ENCODE data around the gene KLK7. TPM values are rescaled to one million over a fixed set of nuclear protein-coding genes. Genes with fewer than 3 reads are reported as not detected.
"Not testable (repeated sequence)": the region's sequence is repeated elsewhere in the genome, so short reads cannot be mapped to it uniquely, and the experiment has no call there.

KLK7 gene
- polyA plus RNA-seq, 1 of the 3 experiments (the other 2 are of a cell fraction): not detected

DNA sequence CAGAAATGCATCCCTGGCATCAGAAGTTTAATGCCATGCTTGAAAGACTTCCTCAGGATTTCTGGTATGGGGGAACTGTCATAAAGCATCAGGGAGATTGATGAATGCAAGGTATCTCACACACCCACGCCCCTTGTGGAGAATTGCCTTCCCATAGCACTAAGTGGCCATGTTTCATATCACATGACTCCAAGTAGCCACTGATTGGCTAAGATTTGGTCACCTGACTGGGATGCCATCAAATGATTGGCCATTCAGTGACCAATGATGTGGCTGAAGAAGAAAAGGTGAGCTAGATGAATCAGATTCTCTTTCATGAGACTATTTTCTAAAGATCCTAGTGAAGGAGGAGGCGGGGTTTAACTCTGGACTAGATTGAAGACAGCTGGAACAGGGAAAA lies 10.4 kb upstream of the KLK7 start:
- Histone ChIP-seq H3K79me2 (ENCODE audit: insufficient read depth) (no peaks in the 10 kb centered on the region), H3K4me1 (ENCODE audit: control insufficient read depth in 1 of 2, insufficient read depth in 2 of 2, low read depth in 1 of 2, low read length in 1 of 2) (no peaks in the 10 kb centered on the region), H3K4me3 (ENCODE audit: low read depth in 2 of 2, low read length in 1 of 2) (no peak overlapping the region), H3K9ac (no peak overlapping the region), H3K9me3 (no peaks in the 10 kb centered on the region), H3K27ac (ENCODE audit: low read depth in 2 of 2, low read length in 1 of 2) (no peak overlapping the region), H3K4me2 (no peak overlapping the region), H4K20me1 (ENCODE audit: insufficient read depth) (no peaks in the 10 kb centered on the region), H3F3A (replicated peaks; ENCODE audit: insufficient read depth) (no peaks in the 10 kb centered on the region), H2AFZ (ENCODE audit: low read depth) (peak overlapping the region; percentile 41; the same call in 1 of the 2 replicates), H3K36me3 (replicated peaks in 1 of 2; ENCODE audit: control insufficient read depth in 1 of 2, insufficient read depth in 2 of 2, low read length in 1 of 2) (no peaks in the 10 kb centered on the region), H3K27me3 (ENCODE audit: insufficient read depth) (peaks cover 12% of the 10 kb centered on the region; the same call in 1 of the 2 replicates), H3K9me2 (no peaks in the 10 kb centered on the region)
- WGBS (ENCODE audit: low lambda C conversion rate): 15% methylated on average over 2 of the region's 2 CpGs
- TF ChIP-seq YY1 (IDR thresholded peaks at IDR 0.05; ENCODE audit: low read depth) (0 out of 2 replicates have a peak, but pooled peaks have one; percentile 34), MXI1 (IDR thresholded peaks at IDR 0.05; ENCODE audit: low read depth, low read length) (no peak), SMC3 (IDR thresholded peaks at IDR 0.05; ENCODE audit: low read depth, low read length) (no peak), MEF2A (IDR thresholded peaks at IDR 0.05; ENCODE audit: borderline replicate concordance, low read depth) (no peak), POLR2AphosphoS5 (IDR thresholded peaks at IDR 0.05; ENCODE audit: low read depth, low read length) (no peak), RAD21 (IDR thresholded peaks at IDR 0.05; ENCODE audit: low read length) (no peak)
- TF ChIP-seq, protein P1, sequence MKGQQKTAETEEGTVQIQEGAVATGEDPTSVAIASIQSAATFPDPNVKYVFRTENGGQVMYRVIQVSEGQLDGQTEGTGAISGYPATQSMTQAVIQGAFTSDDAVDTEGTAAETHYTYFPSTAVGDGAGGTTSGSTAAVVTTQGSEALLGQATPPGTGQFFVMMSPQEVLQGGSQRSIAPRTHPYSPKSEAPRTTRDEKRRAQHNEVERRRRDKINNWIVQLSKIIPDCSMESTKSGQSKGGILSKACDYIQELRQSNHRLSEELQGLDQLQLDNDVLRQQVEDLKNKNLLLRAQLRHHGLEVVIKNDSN (IDR thresholded peaks at IDR 0.05; ENCODE audit: borderline replicate concordance, low read depth): peak; percentile 75; the same call in 1 of the 2 replicates
- TF ChIP-seq, protein P2, sequence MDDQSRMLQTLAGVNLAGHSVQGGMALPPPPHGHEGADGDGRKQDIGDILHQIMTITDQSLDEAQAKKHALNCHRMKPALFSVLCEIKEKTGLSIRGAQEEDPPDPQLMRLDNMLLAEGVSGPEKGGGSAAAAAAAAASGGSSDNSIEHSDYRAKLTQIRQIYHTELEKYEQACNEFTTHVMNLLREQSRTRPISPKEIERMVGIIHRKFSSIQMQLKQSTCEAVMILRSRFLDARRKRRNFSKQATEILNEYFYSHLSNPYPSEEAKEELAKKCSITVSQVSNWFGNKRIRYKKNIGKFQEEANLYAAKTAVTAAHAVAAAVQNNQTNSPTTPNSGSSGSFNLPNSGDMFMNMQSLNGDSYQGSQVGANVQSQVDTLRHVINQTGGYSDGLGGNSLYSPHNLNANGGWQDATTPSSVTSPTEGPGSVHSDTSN (IDR thresholded peaks at IDR 0.05): no peak
- CTCF ChIA-PET: interaction anchor here (1.3 to 2.4 kb wide), 2 partner anchors 23 to 27 kb away, joined by 5 to 7 read pairs; no protein-coding TSS in a partner anchor
- POLR2A ChIA-PET: no interaction called here
- DNase-seq: no peak

DNA sequence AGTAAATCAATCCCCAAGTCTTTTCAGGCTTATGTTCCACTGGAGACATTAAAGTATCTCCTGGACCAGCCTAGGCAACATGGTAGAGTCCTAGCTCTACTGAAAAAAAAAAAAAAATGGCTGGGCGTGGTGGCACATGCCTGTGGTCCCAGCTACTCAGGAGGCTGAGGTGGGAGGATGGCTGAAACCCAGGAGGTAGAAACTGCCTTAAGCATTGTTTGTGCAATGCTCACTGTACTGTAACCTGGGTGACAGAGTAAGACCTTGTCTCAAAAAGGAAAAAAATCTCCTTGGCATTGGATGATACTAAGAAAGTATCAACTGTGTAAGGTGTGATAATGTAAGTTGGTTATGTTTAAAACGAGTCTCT lies 8.9 kb upstream of the KLK7 start:
- DNase-seq: no peak
- H3K4me2 ChIP-seq: no peak overlapping the region
- no peaks in the 10 kb centered on the region for H3F3A ChIP-seq (replicated peaks; ENCODE audit: insufficient read depth)
- no peak overlapping the region for H2AFZ ChIP-seq (ENCODE audit: low read depth)
- H3K27ac ChIP-seq (ENCODE audit: low read depth in 2 of 2, low read length in 1 of 2): no peak overlapping the region
- no peaks in the 10 kb centered on the region for H3K36me3 ChIP-seq (replicated peaks in 1 of 2; ENCODE audit: control insufficient read depth in 1 of 2, insufficient read depth in 2 of 2, low read length in 1 of 2)
- TF ChIP-seq, protein P3, sequence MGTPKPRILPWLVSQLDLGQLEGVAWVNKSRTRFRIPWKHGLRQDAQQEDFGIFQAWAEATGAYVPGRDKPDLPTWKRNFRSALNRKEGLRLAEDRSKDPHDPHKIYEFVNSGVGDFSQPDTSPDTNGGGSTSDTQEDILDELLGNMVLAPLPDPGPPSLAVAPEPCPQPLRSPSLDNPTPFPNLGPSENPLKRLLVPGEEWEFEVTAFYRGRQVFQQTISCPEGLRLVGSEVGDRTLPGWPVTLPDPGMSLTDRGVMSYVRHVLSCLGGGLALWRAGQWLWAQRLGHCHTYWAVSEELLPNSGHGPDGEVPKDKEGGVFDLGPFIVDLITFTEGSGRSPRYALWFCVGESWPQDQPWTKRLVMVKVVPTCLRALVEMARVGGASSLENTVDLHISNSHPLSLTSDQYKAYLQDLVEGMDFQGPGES (IDR thresholded peaks at IDR 0.05; ENCODE audit: low read depth, low read length): no peak
- TF ChIP-seq NFIC (IDR thresholded peaks at IDR 0.05; ENCODE audit: borderline replicate concordance): no peak
- no peak for TF ChIP-seq FOSL2 (IDR thresholded peaks at IDR 0.05; ENCODE audit: borderline replicate concordance, low read depth)
- TF ChIP-seq ELF1 (IDR thresholded peaks at IDR 0.05): no peak
- TF ChIP-seq RCOR1 (IDR thresholded peaks at IDR 0.05; ENCODE audit: low read length): no peak
- no peak for TF ChIP-seq MXI1 (IDR thresholded peaks at IDR 0.05; ENCODE audit: low read depth, low read length)
- TF ChIP-seq, protein P4, sequence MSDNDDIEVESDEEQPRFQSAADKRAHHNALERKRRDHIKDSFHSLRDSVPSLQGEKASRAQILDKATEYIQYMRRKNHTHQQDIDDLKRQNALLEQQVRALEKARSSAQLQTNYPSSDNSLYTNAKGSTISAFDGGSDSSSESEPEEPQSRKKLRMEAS (IDR thresholded peaks at IDR 0.05; ENCODE audit: low read depth): no peak
- no peak for TF ChIP-seq CHD2 (IDR thresholded peaks at IDR 0.05; ENCODE audit: low read length, partially characterized antibody)
- peaks cover 9% of the 10 kb centered on the region; the same call in 1 of the 2 replicates for H3K27me3 ChIP-seq (ENCODE audit: insufficient read depth)
- CTCF ChIA-PET: no interaction called here
- WGBS (ENCODE audit: low lambda C conversion rate): 0% methylated on average over 2 of the region's 2 CpGs
- H4K20me1 ChIP-seq (ENCODE audit: insufficient read depth): no peaks in the 10 kb centered on the region
- POLR2A ChIA-PET: no interaction called here
- no peak overlapping the region for H3K4me3 ChIP-seq (ENCODE audit: low read depth in 2 of 2, low read length in 1 of 2)
- H3K9me3 ChIP-seq: no peaks in the 10 kb centered on the region
- H3K4me1 ChIP-seq (ENCODE audit: control insufficient read depth in 1 of 2, insufficient read depth in 2 of 2, low read depth in 1 of 2, low read length in 1 of 2): no peaks in the 10 kb centered on the region
- no peaks in the 10 kb centered on the region for H3K9me2 ChIP-seq
- no peak overlapping the region for H3K9ac ChIP-seq
- H3K79me2 ChIP-seq (ENCODE audit: insufficient read depth): no peaks in the 10 kb centered on the region

DNA sequence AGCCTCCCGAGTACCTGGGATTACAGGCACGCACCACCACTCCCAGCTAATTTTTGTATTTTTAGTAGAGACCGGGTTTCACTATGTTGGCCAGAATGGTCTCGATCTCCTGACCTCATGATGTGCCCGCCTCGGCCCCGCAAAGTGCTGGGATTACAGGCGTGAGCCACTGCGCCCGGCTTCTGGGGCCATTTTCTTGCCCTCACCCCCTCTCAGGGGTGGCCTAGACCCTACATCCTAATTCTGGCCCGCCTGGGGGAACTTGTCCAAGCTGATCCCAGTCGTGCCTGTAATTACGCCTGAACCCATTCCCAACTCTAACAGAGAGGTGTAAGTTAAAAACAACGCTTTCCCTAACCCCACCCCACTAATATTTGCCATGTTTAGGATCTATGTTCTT lies 699 bp upstream of the KLK7 start:
- POLR2A ChIA-PET; H3K27me3 ChIP-seq (ENCODE audit: insufficient read depth); DNase-seq; H3K9me3 ChIP-seq; H3K4me2 ChIP-seq; H3K27ac ChIP-seq (ENCODE audit: low read depth in 2 of 2, low read length in 1 of 2); H3K4me3 ChIP-seq (ENCODE audit: low read depth in 2 of 2, low read length in 1 of 2); H3K4me1 ChIP-seq (ENCODE audit: control insufficient read depth in 1 of 2, insufficient read depth in 2 of 2, low read depth in 1 of 2, low read length in 1 of 2); H4K20me1 ChIP-seq (ENCODE audit: insufficient read depth); H3K9me2 ChIP-seq; H3F3A ChIP-seq (replicated peaks; ENCODE audit: insufficient read depth); H3K36me3 ChIP-seq (replicated peaks in 1 of 2; ENCODE audit: control insufficient read depth in 1 of 2, insufficient read depth in 2 of 2, low read length in 1 of 2); H3K9ac ChIP-seq; H2AFZ ChIP-seq (ENCODE audit: low read depth); H3K79me2 ChIP-seq (ENCODE audit: insufficient read depth); CTCF ChIA-PET: not testable (repeated sequence)
- 18% methylated on average over 14 of the region's 14 CpGs for WGBS (ENCODE audit: low lambda C conversion rate)

All from SK-N-SH (cell line).